GM21447 (cell line): ENCODE measurements around the gene NEDD4L.
"Not testable (repeated sequence)": the region's sequence is repeated elsewhere in the genome, so short reads cannot be mapped to it uniquely, and the experiment has no call there.

Experiments used
- ATAC-seq: cut with Tn5 transposase; IDR thresholded peaks from one replicate; pipeline ENCODE4 v1.9.1; 2021; ENCODE audit not compliant: unreplicated experiment

The NEDD4L gene

GRCh38 chr18:58362027-58362575 lies 318.1 kb downstream of the NEDD4L start:
- ATAC-seq, result no peak

GRCh38 chr18:58362829-58363271 lies 318.8 kb downstream of the NEDD4L start:
- no peak for ATAC-seq

GRCh38 chr18:58363767-58364540 lies 319.9 kb downstream of the NEDD4L start:
- ATAC-seq, result no peak

GRCh38 chr18:58364876-58365528 lies 321.0 kb downstream of the NEDD4L start:
- no peak for ATAC-seq

GRCh38 chr18:58367425-58368140 lies 323.6 kb downstream of the NEDD4L start:
- no peak for ATAC-seq

- ATAC-seq, result no peak
Observed at GRCh38 chr18:58369616-58370015, 325.6 kb downstream of the NEDD4L start.

GRCh38 chr18:58370038-58370580 lies 326.1 kb downstream of the NEDD4L start:
- no peak for ATAC-seq

- no peak for ATAC-seq
Observed at GRCh38 chr18:58370612-58371011, 326.6 kb downstream of the NEDD4L start.

- no peak for ATAC-seq
Observed at GRCh38 chr18:58373481-58373880, 329.5 kb downstream of the NEDD4L start.

GRCh38 chr18:58375051-58375450 lies 331.0 kb downstream of the NEDD4L start:
- ATAC-seq, result no peak

GRCh38 chr18:58378411-58379379 lies 334.7 kb downstream of the NEDD4L start:
- ATAC-seq, result no peak

- ATAC-seq, result no peak
Observed at GRCh38 chr18:58379443-58379842, 335.4 kb downstream of the NEDD4L start.

- not testable (repeated sequence) for ATAC-seq
Observed at GRCh38 chr18:58380113-58380512, 336.1 kb downstream of the NEDD4L start.

- ATAC-seq, result no peak
Observed at GRCh38 chr18:58381676-58382411, 337.8 kb downstream of the NEDD4L start.

GRCh38 chr18:58382446-58382845 lies 338.4 kb downstream of the NEDD4L start:
- ATAC-seq, result no peak

- ATAC-seq, result no peak
Observed at GRCh38 chr18:58385472-58385871, 341.4 kb downstream of the NEDD4L start.

- no peak for ATAC-seq
Observed at GRCh38 chr18:58386780-58387179, 342.8 kb downstream of the NEDD4L start.

- ATAC-seq, result no peak
Observed at GRCh38 chr18:58387716-58388115, 343.7 kb downstream of the NEDD4L start.

GRCh38 chr18:58388736-58389135 lies 344.7 kb downstream of the NEDD4L start:
- no peak for ATAC-seq
